HG02870 (cell line): Measurements from ENCODE around the gene ATF6B.

Experiments used
- ATAC-seq: cut with Tn5 transposase; IDR thresholded peaks from one replicate; pipeline ENCODE4 v1.9.1; 2021; ENCODE audit warnings: mild to moderate bottlenecking, moderate library complexity; ENCODE audit not compliant: unreplicated experiment

ATF6B gene

DNA sequence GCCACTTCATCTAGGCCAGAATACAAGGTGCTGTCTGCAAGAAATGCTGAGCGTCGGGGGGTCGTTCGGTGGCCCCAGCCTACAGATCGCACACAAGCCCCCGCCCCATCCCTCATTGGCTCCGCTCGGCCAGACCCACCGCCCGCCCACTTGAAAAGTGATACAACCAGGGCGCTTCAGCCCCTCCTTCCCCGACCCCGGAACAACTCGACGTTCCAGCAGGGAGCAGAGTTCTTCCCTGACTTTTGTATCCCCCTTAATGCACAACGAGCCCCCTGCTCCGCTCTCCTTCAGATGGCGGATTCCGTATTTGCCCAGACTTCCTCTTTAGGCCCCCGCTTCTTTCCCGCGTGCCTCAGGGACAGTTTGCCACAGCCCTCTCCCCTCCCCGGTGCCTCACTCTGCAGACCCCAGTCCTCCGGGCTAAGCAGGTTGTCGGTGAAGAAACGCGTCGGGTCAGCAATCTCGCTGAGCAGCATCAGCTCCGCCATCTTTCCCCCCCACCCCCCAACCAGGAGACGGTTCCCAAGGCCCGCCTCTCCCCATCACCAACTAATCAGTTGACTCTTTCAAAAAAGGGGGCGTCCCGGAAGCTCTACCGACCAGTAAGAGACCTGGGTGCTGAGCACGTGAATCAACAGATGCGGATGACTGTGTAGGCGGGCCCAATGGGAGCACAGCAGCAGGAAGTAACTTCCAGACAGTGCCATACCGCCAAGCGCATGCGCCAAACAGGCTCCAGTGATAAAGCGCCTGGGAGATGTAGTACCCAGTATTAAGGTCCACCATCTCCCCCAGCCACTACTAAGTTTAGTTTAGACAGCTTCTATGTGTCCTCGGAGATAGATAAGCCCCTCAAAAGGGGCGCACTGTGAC, at the start of gene ATF6B:
TSS of gene ATF6B (minus strand) at position 530 of the 876 bp plus-strand sequence. CDS start at position 491, 39 bp downstream.
- ATAC-seq = peak; percentile 81

DNA sequence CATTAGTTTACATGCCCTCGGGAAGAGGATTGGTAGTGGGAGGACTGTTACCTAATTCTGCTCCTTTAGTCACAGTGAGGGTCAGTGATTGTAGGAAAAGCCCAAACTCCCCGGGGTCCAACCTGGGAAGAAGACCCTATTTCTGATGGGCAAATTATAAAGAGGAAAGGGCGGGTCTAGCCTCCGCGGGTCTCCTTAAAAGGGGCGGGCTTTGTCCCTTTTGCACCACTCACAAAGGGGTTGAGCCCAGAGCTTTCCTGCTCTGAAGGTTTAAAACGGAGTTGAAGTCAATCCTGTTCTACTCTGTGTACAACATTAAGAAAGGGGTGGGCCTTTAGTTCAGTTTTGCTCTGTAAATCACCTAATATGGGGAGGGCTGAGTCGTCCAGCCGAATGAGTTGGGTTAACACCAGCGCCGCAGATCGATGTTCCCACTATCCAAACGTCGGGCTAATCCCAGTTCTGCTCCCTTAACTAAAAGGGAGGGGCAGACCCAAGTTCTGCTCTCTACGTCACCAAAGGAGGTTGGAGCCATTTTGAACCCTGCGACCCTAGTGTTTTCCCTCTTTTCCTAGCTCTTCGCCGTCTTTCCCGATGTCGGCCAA, 49.2 kb upstream of the ATF6B start:
- no peak for ATAC-seq

DNA sequence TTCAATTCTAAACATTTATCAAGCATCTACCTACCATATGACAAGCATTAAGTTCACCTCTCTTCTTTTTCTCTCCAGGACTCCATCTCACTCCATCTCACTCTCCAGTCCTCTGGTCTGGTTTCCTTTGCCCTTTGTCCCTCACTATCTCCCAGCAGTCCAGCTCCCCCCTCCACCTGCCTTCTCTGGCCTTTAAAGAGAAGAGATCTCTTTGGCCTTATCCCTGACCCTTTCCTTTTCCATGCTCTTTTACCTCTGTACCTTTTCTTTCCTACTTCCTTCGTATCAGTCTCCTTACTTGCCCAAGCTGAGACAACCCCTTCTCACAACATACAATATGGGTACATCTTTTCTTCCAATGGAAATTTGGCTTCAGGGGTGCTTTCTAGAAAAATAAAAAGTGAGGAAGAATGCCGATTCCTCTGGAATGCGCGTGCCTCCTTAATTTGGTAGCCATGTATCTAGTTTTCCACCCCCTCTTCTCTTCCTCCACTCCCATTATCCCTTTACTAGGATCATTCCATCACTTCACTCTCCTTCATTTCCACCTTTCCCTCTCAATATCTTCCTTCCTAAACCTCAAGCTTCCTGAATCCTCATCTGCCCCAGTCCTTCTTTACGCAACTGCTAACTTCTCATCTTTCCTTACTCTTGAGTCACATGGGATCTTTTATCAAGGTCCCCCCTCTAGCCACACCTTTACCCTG, 48.6 kb upstream of the ATF6B start:
- no peak for ATAC-seq

DNA sequence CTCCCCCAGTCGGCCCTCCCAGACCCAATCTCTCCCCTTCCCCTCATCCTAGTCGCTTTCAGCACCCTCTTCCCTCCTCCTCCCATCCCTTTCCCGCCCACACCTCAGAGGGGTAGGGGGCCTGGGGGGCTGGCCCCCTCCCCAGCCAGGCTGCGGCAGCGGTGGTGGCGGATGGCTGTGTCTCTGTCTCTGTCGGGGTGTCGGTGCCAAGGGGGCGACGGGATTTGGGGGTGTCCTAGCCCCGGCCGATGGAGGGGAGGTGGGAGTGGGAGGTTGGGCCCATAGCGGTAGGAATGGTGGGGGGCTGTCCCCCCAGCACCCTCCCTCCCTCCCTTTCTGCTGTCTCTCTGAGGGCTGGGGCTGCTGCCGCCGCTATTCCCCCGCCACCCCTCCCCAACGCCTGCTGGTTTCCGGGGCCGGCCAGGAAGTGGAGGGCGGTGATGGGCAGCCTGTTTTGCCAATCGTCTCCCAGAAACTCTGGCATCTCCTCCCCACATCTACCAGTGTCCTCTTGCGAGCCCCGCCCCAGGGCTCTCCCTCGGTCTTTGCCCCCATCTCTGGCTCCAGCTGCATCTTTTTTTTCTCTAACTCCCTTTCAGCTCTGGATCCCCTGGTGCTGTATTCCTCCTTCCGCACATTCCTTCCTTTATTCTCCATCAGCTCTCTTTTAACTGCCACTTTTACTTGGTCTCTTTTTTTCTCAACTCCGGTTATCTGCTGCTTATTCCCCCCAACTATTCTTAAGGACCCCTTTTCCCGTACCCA, 47.8 kb upstream of the ATF6B start, which contains the start of gene AGPAT1:
TSS of gene AGPAT1 (minus strand) at position 374 of the 765 bp plus-strand sequence. CDS start 4,588 bp downstream, outside the sequence.
- ATAC-seq = peak; percentile 39

DNA sequence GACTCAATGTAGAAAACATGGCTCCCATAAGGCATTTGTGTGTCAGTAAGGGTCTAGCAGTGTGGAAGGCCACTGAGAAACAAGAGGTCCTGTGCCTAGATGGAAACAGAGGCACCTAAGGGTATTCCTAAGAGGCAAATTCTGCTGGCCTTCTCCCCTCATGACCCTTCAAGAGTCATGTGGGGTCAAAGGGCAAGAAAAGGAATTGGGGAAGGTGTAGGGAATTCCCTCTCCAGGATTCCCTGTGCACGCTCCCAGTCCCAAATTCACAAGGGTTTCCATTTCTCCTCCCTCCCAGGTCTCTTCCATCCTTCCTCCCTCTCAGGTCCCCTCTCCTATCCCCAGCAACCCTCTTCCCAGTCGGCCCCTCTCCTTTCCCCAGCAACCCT, 47.3 kb upstream of the ATF6B start:
- ATAC-seq = no peak

DNA sequence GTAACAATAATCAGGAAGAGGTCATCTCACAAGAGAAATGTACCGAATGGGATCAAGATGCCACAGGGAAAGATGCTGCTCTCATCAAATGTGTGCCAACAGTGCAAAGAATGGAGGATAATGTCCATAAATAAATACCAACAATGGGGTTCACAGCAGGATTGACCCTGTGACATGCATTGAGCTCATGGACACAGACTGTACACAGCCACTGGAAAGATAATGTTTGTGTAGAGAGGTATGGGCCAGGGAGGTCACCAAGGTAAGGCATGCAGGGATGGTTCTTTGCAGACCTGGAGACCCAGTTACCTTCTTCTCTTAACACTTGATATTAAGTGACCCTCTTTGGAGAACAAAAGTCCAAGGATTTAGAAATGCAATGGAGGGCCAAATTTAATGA, 46.4 kb upstream of the ATF6B start:
- no peak for ATAC-seq

DNA sequence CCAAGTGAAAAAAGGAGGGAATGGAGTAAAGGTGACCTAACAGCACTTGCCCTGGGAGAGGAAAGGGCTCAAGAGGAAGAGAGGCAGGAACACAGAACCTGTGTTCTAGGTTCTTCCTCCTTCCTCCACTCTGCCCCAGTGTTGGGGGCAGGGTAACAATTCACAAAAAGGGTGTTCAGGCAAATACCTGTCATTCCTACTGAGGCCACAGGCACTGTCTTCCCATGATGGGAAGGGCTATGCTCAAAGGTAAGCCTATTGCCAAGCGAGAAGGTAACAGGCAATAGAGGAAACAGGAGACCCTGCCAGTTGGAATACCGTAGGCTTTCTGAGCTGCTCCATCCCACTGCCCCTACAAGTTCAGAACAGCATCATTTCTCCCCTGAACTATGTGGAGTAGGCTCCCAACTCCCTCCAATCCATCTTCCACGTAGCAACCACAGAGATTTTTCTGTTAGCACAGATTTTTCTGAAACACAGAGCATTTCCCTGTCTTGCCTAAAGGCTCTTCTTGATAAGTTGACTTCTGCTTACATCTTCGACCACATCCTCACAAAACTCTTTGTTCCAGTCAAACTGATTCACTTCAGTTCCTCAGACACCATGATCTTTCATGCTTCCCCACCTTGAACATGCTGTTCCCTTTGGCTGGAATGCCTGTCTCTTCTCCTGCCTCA, 45.1 kb upstream of the ATF6B start:
- ATAC-seq = no peak

DNA sequence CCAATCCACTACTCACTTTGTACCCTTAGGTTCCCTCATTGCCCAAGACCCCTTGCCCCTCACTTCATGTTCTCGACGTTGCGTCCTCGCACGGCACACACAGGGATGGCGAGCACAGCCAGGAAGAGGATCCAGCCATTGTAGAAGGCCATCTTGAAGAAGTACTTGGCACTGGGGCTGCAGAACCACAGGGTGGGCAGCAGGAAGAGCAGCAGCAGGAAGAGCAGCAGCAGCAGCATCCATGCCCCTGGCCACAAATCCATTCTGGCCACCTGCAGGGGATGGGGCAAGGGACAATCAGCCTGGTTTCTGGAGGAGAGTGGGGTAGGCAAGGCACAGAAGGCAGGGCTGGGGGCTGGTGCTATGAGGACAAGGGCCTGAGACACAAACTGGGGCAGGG, 43.2 kb upstream of the ATF6B start:
- ATAC-seq = no peak

DNA sequence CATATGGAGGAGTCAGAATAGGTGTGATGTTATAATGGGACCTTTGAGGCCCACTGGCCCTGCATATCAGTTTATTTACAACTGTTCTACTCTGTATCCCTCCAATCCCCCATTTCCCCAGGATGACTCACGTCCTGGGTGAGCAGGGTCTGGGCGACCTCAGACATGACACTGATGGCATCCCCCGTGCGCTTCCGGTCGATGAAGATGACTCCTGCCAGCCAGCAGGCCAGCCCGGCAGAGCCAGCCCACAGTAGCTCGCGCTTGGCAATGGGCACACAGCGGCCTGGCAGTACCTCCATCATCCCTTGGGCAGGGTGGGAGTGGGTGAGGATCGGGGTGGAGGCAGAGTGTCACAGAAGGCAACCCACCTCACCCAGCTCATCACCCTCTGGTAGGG, 42.2 kb upstream of the ATF6B start:
- no peak for ATAC-seq

DNA sequence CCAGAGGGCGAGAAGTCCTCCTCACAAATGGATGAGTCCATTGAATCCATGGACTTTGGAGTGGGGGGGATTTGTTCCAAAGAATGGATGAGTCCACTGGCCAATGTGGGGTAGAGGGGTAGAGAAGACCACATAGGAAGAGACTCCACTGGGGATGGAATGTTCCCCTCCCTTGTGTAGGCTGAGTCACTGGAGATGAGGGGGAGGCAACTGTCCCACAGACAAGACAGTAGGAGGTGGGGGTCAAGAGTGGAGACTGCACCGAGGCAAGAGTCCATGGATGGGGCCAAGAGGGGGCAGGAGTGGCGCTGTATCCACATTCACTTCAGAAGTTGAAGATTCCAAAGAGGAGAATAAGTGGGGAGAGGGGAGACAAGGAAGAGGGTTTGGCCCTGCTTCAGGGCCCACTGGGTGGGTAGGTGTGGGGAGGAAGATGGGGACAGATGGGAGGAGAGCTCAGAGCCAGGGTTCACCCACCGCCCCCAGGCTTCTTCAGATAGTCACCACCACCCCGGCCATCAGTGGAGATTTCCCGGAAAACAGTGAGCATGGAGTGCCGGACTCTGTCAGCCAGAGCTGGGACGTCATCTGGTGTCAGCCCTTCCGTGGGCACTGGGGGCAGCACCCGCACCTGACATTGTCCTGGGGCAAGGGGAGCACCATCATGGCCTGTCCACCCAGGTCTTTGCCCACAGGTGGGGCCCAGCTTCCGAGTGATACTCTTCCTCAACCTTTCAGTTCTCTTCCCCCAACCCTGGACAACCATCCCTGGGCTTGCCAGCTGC, 41.0 kb upstream of the ATF6B start:
- no peak for ATAC-seq

DNA sequence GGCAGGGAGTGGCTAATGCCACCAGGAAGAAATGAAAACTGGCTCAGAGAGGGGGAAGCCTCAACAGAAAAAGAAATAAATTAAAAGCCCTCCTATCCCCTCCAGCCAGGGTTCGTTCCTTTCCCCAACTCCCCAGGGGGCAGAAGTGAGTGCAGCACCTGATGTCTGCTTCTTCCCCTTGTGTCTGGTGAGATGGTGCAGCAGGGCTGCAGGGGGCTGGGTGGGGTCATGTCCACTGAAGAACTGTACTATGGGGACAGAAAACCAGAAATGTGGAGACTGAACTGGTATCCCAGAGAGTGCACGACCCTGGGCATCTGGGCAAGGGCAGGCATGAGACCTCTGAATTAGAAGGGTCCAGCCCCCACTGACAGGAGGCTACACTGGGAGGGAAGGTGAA, 40.3 kb upstream of the ATF6B start:
- no peak for ATAC-seq

DNA sequence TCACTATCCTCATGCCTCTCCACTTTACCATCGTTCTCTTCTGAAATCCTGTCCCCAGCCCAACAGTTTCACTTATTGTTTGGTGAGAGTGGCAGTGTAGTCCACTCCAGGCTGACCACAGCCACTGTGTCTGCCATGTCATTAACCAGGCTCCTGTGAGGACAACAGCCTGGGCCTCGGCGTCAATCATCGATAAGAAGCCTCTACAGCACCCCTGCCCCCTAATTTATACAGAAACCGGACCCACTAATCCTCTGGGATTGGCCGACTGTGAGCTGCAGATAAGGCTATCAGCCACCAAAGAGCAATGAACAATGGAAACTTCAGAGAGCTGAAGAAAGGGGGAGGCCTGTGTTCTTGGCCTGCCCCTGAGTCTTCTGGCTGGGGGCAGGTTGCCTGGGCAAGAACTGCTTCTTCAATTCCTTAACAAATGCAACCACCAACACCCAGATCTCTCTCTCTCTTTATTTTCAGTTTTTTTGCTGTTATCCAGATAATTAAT, 39.8 kb upstream of the ATF6B start:
- ATAC-seq = no peak

DNA sequence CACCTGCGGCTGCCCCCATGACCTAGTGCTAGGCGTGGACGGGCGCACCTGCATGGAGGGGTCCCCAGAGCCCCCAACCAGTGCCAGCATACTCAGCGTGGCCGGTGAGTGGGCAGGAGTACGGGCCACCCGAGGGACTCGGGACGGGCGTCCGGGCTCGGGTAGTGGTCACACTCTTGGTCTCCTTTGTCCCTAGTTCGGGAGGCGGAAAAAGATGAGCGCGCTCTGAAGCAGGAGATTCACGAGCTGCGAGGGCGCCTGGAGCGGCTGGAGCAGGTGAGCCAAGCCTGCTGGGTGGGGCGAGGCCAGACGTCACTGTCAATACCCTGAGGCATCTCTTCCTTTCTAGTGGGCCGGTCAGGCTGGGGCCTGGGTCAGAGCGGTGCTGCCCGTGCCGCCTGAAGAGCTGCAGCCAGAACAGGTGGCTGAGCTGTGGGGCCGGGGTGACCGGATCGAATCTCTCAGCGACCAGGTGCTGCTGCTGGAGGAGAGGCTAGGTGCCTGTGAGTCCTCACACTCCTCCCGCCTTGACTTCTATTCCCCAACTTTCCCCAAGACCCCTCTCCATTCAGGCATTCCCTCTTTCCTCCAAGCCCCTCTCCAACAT, 39.2 kb upstream of the ATF6B start:
- no peak for ATAC-seq

DNA sequence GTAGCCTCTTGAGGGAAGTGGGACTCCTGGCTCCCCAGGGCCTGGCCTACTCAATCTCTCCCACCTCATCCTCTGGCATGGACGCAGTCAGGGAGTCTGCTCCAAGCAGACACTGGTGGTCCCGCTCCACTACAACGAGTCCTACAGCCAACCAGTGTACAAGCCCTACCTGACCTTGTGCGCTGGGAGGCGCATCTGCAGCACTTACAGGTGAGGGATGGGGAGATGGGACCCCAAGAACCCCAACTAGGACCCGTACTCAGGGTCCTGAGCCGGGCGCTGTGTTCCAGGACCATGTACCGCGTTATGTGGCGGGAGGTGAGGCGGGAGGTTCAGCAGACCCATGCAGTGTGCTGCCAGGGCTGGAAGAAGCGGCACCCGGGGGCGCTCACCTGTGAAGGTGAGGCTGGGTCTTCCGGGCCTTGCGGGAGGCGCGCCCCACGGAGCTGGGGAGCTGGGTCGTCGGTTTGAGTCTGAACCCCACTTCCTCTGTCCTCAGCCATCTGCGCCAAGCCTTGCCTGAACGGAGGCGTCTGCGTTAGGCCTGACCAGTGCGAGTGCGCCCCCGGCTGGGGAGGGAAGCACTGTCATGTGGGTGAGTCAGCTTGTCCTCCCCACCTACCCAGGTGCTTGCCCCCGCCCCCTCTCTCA, 38.5 kb upstream of the ATF6B start:
- no peak for ATAC-seq

DNA sequence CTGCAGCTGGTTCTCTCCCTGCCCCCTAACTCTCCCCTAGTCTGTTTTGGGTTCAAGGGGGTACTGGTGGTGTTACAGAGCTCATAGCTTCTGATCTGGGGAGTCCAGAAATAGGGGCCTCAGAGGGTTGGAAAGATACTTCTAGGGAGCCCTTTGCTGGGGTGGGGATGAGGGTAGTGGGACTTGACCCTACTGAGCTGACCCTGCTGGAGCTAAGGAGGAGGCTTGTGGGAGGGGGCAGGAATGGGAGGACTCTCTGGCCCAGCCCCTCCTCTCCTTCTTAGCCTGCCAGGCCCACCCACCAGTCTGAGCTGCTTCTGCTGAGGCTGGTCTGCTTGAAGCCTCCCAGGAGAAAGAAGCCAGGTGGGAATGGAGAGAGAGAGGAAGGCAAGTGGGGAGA, 36.2 kb upstream of the ATF6B start, which contains the start of gene EGFL8:
TSS of gene EGFL8 (plus strand) at position 301 of the 400 bp plus-strand sequence. CDS start 1,571 bp downstream, outside the sequence.
- ATAC-seq = no peak

DNA sequence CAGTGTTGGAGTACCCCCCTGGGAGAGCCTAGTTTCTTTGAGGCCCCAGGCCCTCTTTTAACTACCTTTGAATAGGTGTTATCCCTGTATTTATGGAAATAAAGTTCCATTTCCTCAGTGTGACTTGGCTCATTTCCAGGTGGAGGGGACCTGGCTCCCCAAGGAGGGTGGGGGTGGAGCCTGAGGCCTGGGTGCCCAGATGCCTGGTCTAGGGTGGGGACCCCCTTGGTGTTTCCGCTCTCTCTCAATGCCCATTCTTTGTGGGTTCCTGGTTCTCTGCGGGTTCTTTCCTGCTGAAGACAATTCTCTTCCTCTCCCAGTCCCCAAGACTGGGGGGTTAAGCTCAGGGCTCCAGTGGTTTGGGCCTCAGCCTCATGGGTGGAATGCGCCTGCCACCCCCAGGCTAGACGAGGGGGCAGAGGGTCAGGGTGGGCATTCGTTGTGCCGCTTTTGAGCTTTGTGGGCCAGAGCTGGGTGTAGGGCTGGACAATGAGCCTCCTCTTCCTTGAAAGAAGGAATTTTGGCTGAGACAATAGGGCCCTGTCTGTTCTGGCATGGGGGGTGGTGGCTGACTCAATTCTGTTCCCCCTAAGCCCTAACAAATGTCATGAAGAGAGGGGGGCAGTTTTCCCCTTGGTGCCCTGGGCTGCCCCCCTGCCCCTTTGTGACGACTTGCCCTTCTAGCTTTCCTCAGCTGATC, 35.7 kb upstream of the ATF6B start:
- no peak for ATAC-seq

DNA sequence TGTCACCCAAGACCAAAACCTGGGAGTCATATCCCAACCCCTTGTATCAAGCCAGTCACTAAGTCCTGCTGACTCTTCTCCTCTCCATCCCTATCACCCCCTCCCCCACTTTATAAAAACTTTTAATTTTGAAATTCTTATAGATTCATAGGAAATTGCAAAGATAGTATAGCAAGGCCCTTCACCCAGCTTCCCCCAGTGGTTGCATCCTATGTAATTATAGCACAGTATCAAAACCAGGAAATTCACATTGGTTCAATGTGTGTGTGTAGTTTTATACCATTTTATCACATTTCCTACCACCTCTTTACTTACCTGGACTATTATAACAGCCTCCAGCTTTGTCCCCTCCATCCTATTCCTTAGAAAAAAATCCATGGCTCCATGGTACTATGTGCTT, 30.0 kb upstream of the ATF6B start:
- no peak for ATAC-seq

DNA sequence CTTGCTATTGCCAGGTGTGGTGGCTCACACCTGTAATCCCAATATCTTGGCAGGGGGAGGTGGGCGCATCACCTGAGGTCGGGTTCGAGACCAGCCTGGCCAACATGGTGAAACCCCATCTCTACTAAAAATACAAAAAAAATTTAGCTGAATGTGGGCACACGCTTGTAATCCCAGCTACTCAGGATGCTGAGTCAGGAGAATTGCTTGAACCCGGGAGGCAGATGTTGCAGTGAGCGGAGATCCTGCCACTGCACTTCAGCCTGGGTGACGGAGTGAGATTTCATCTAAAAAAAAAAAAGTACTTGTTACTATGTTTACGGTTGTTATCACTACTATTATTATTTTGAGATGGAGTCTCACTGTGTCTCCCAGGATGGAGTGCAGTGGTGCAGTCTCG, 28.8 kb upstream of the ATF6B start:
- ATAC-seq = no peak
